Smooth muscle cell (in vitro differentiated cells): ENCODE results near the gene G2E3. TPM values are rescaled to one million over a fixed set of nuclear protein-coding genes. Genes with fewer than 3 reads are reported as not detected.
"Not testable (repeated sequence)": the region's sequence is repeated elsewhere in the genome, so short reads cannot be mapped to it uniquely, and the experiment has no call there.

Source experiments
- DNase-seq: peaks from one replicate; lab custom pipeline; 2025; ENCODE audit not compliant: unreplicated experiment; lab: John Stamatoyannopoulos, UW
- H2AFZ ChIP-seq: fragments of 200-600 bp; sonication (generic); 2 replicates; pipeline ENCODE4 v1.6.0; 2016; ENCODE audit warnings: antibody characterized with exemption, low read depth, mild to moderate bottlenecking
- H3F3A ChIP-seq: fragments of 200-600 bp; sonication (generic); 2 replicates; pipeline ENCODE4 v1.6.0; 2017; ENCODE audit warnings: antibody characterized with exemption, low read depth
- H3K27ac ChIP-seq: fragments of 200-600 bp; sonication (generic); 2 replicates; pipeline ENCODE4 v1.5.1; 2016; ENCODE audit warnings: low read depth, mild to moderate bottlenecking
- H3K27me3 ChIP-seq: fragments of 200-600 bp; sonication (generic); 2 replicates; pipeline ENCODE4 v1.6.1; 2016; ENCODE audit warnings: low read depth, mild to moderate bottlenecking
- H3K36me3 ChIP-seq: fragments of 200-600 bp; sonication (generic); 2 replicates; pipeline ENCODE4 v1.5.1; 2016; ENCODE audit warnings: low read depth
- H3K4me1 ChIP-seq: fragments of 200-600 bp; sonication (generic); 2 replicates; pipeline ENCODE4 v1.5.1; 2016; ENCODE audit warnings: low read depth
- H3K4me2 ChIP-seq: fragments of 200-600 bp; sonication (generic); 2 replicates; pipeline ENCODE4 v1.6.0; 2016; ENCODE audit warnings: mild to moderate bottlenecking
- H3K4me3 ChIP-seq: fragments of 200-600 bp; sonication (generic); 2 replicates; pipeline ENCODE4 v1.5.1; 2016; ENCODE audit warnings: mild to moderate bottlenecking
- H3K79me2 ChIP-seq: fragments of 200-600 bp; sonication (generic); 2 replicates; pipeline ENCODE4 v1.6.0; 2016; ENCODE audit warnings: low read depth, mild to moderate bottlenecking
- H3K9ac ChIP-seq: fragments of 200-600 bp; sonication (generic); 2 replicates; pipeline ENCODE4 v1.6.0; 2016; ENCODE audit warnings: low read depth
- H3K9me3 ChIP-seq: fragments of 200-600 bp; sonication (generic); replicated peaks from 2 replicates; pipeline ENCODE4 v1.5.1; 2016; ENCODE audit warnings: low read depth
- H4K20me1 ChIP-seq: fragments of 200-600 bp; sonication (generic); 2 replicates; pipeline ENCODE4 v1.6.0; 2016; ENCODE audit warnings: low read depth
- WGBS: methylation state at CpG from one replicate; pipeline ENCODE4 v1.1.7; 2016; ENCODE audit warnings: low lambda C conversion rate; 5-methylcytosine and 5-hydroxymethylcytosine counted together
- polyA plus RNA-seq: library from polyadenylated mRNA; unstranded; fragments of >200 nt; fragmentation: Nextera tagmentation; extraction: Ambion mirVana; gene quantifications from 2 replicates; pipeline ENCODE4 v1.2.1, GENCODE V29; 2016
- total RNA-seq: library from RNA; depleted of rRNA; stranded (reverse); fragments of >200 nt; gene quantifications from 2 replicates; pipeline ENCODE4 v1.2.3, GENCODE V29; 2014
- TF ChIP-seq, protein P1 (sequence below): fragments of 200-600 bp; sonication (generic); IDR thresholded peaks from 2 replicates; pipeline ENCODE4 v1.5.1; 2017; ENCODE audit warnings: borderline replicate concordance, mild to moderate bottlenecking, antibody characterized with exemption; ENCODE audit not compliant: insufficient read depth, poor library complexity, severe bottlenecking

Gene G2E3
- total and polyA plus RNA-seq, 2 experiments from 2014 or later: 15.2 to 25.1 TPM

GRCh38 chr14:30572771-30573170 lies 13.8 kb downstream of the G2E3 start:
- no peaks in the 10 kb centered on the region for H3K27me3 ChIP-seq
- no peaks in the 10 kb centered on the region for H3K9me3 ChIP-seq
- no peak overlapping the region for H3K4me2 ChIP-seq
- no peaks in the 10 kb centered on the region for H3F3A ChIP-seq
- H2AFZ ChIP-seq: no peak overlapping the region
- TF ChIP-seq, protein P1, sequence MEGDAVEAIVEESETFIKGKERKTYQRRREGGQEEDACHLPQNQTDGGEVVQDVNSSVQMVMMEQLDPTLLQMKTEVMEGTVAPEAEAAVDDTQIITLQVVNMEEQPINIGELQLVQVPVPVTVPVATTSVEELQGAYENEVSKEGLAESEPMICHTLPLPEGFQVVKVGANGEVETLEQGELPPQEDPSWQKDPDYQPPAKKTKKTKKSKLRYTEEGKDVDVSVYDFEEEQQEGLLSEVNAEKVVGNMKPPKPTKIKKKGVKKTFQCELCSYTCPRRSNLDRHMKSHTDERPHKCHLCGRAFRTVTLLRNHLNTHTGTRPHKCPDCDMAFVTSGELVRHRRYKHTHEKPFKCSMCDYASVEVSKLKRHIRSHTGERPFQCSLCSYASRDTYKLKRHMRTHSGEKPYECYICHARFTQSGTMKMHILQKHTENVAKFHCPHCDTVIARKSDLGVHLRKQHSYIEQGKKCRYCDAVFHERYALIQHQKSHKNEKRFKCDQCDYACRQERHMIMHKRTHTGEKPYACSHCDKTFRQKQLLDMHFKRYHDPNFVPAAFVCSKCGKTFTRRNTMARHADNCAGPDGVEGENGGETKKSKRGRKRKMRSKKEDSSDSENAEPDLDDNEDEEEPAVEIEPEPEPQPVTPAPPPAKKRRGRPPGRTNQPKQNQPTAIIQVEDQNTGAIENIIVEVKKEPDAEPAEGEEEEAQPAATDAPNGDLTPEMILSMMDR: no peak
- WGBS: 81% methylated on average over 1 of the region's 1 CpG
- H3K79me2 ChIP-seq: peaks cover 99% of the 10 kb centered on the region
- H3K36me3 ChIP-seq: no peaks in the 10 kb centered on the region
- H3K27ac ChIP-seq: no peak overlapping the region
- H3K4me3 ChIP-seq: no peak overlapping the region
- peaks cover 16% of the 10 kb centered on the region for H3K4me1 ChIP-seq
- DNase-seq: no peak
- no peak overlapping the region for H3K9ac ChIP-seq
- H4K20me1 ChIP-seq: peaks cover 96% of the 10 kb centered on the region

GRCh38 chr14:30573226-30573814 lies 14.4 kb downstream of the G2E3 start:
- H3F3A ChIP-seq: no peaks in the 10 kb centered on the region
- no peak overlapping the region for H3K9ac ChIP-seq
- no peak overlapping the region for H3K4me2 ChIP-seq
- WGBS: 90% methylated on average over 5 of the region's 5 CpGs
- H3K4me1 ChIP-seq: peaks cover 15% of the 10 kb centered on the region
- no peak for DNase-seq
- H3K27me3 ChIP-seq: no peaks in the 10 kb centered on the region
- H3K36me3 ChIP-seq: no peaks in the 10 kb centered on the region
- peaks cover 99% of the 10 kb centered on the region for H3K79me2 ChIP-seq
- H4K20me1 ChIP-seq: peaks cover 96% of the 10 kb centered on the region
- H2AFZ ChIP-seq: no peak overlapping the region
- H3K9me3 ChIP-seq: no peaks in the 10 kb centered on the region
- H3K4me3 ChIP-seq: no peak overlapping the region
- TF ChIP-seq, protein P1: no peak
- no peak overlapping the region for H3K27ac ChIP-seq

GRCh38 chr14:30573966-30574365 lies 15.0 kb downstream of the G2E3 start:
- no peak for DNase-seq
- Histone ChIP-seq H3K9me3 (no peaks in the 10 kb centered on the region), H3K4me1 (peaks cover 9% of the 10 kb centered on the region), H4K20me1 (peaks cover 96% of the 10 kb centered on the region), H3K4me2 (no peak overlapping the region), H3K4me3 (no peak overlapping the region), H3K27me3 (no peaks in the 10 kb centered on the region), H3K27ac (no peak overlapping the region), H3K9ac (no peak overlapping the region), H3K79me2 (peaks cover 99% of the 10 kb centered on the region), H3K36me3 (no peaks in the 10 kb centered on the region), H3F3A (no peaks in the 10 kb centered on the region), H2AFZ (no peak overlapping the region)
- TF ChIP-seq, protein P1: no peak
- 93% methylated on average over 2 of the region's 2 CpGs for WGBS

- not testable (repeated sequence) for H3K36me3 ChIP-seq, DNase-seq, H3K4me3 ChIP-seq, H3K9ac ChIP-seq, H3K27ac ChIP-seq, H3F3A ChIP-seq, H3K4me2 ChIP-seq, H2AFZ ChIP-seq, H3K9me3 ChIP-seq, H3K27me3 ChIP-seq, H3K4me1 ChIP-seq
- WGBS: 99% methylated on average over 3 of the region's 3 CpGs
- peaks cover 96% of the 10 kb centered on the region for H4K20me1 ChIP-seq
- peaks cover 99% of the 10 kb centered on the region for H3K79me2 ChIP-seq
Measured at GRCh38 chr14:30574777-30575176, 15.8 kb downstream of the G2E3 start.

DNA sequence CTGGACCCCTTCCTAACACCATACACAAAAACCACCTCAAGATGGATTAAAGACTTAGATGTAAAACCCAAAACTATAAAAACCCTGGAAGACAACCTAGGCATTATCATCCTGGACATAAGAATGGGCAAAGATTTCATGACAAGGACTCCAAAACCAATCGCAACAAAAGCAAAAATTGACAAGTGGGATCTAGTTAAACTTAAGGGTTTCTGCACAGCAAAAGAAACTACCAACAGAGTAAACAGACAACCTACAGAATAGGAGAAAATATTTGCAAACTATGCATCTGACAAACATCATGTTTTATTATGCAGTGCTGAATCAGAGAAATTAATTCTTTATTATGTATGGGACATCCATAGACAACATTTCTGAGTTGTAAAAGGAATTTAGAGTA lies 17.4 kb downstream of the G2E3 start:
- H3K4me2 ChIP-seq, H3K27me3 ChIP-seq, H3K9me3 ChIP-seq, H3K27ac ChIP-seq, H3K4me3 ChIP-seq, DNase-seq, H2AFZ ChIP-seq, H3K36me3 ChIP-seq, H3K9ac ChIP-seq, H3K4me1 ChIP-seq, H3F3A ChIP-seq: not testable (repeated sequence)
- H3K79me2 ChIP-seq: peaks cover 99% of the 10 kb centered on the region
- H4K20me1 ChIP-seq: peaks cover 95% of the 10 kb centered on the region
- 94% methylated on average over 1 of the region's 1 CpG for WGBS
